ENCODE results near the gene PTPRA. TPM values are rescaled to one million over a fixed set of nuclear protein-coding genes. Genes with fewer than 3 reads are reported as not detected.

PTPRA gene
- polyA plus RNA-seq, 1 donor (not counting 4 experiments of a cell fraction or from before 2014, with no cell fraction given): 53.3 TPM

DNA sequence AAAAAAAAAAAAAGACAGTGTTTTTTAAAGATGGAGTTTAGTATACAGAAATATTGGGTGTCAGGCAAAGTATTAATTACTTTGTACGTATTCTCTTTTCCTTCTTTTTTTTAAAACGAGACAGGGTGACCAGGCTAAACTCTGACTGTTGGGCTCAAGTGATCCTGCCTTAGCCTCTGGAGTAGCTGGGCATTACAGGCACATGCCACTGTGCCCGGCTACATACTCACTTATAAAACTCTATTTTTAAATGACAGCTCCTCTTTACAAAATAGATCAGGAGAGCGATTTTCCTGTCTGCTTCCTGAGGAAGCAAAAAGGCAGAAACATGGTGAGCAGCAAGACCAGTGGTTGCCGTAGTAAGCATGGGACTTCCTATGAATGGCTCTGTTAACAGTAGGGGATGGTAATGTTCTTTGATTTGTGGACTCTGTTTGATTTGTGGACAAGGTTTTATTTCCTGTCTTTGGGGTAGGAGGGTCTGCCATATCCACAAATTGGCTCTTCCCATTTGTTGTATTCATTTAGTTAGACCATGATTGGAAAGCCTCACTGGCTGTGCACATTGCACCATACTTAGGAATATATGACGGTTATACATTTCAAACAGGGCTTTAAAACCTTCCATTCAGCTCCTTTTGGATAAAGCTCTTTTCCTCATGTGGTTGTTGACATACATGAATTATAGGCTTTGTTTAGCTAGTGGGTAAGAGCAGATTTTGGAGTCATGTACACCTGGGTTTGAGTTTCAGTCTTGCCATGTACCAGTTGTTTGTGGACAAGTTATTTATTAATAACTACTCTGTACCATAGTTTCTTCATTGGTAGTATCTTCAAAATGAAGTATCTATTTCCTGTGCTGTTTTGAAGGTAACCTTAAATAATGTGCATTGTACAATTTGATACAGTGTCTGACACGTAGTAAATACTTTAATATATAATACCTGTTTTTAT lies 45.1 kb downstream of the PTPRA start:
- TF ChIP-seq EZH2 (IDR thresholded peaks at IDR 0.05; ENCODE audit: low read length): no peak
- TF ChIP-seq, protein P1, sequence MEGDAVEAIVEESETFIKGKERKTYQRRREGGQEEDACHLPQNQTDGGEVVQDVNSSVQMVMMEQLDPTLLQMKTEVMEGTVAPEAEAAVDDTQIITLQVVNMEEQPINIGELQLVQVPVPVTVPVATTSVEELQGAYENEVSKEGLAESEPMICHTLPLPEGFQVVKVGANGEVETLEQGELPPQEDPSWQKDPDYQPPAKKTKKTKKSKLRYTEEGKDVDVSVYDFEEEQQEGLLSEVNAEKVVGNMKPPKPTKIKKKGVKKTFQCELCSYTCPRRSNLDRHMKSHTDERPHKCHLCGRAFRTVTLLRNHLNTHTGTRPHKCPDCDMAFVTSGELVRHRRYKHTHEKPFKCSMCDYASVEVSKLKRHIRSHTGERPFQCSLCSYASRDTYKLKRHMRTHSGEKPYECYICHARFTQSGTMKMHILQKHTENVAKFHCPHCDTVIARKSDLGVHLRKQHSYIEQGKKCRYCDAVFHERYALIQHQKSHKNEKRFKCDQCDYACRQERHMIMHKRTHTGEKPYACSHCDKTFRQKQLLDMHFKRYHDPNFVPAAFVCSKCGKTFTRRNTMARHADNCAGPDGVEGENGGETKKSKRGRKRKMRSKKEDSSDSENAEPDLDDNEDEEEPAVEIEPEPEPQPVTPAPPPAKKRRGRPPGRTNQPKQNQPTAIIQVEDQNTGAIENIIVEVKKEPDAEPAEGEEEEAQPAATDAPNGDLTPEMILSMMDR (optimal IDR thresholded peaks at IDR 0.05 in 1 of 3, IDR thresholded peaks at IDR 0.05 in 1 of 3, conservative IDR thresholded peaks at IDR 0.05 in 1 of 3; ENCODE audit: extremely low read depth in 1 of 3, insufficient read depth in 2 of 3, low read length in 3 of 3): no peak
- Histone ChIP-seq H3K36me3 (ENCODE audit: control insufficient read depth in 2 of 2, extremely low read depth in 1 of 2, insufficient read depth in 2 of 2, low read length in 2 of 2) (no peaks in the 10 kb centered on the region), H2AFZ (ENCODE audit: control insufficient read depth, low read length) (no peak overlapping the region), H3K9me3 (ENCODE audit: control insufficient read depth, low read depth, low read length) (no peaks in the 10 kb centered on the region), H3K4me1 (ENCODE audit: control insufficient read depth, extremely low read depth, insufficient read depth, low read length) (no peaks in the 10 kb centered on the region), H3K9me1 (ENCODE audit: control insufficient read depth, extremely low read depth, insufficient read depth, low read length) (peaks cover 2% of the 10 kb centered on the region), H4K20me1 (ENCODE audit: control insufficient read depth, extremely low read depth, insufficient read depth, low read length) (peaks cover 3% of the 10 kb centered on the region), H3K4me3 (ENCODE audit: control insufficient read depth in 2 of 3, extremely low read depth in 1 of 3, insufficient read depth in 2 of 3, low read depth in 1 of 3, low read length in 3 of 3) (no peak overlapping the region), H3K9ac (ENCODE audit: control insufficient read depth, extremely low read depth, insufficient read depth, low read length) (no peak overlapping the region), H3K27ac (ENCODE audit: control insufficient read depth, insufficient read depth, low read length) (no peak overlapping the region), H3K4me2 (ENCODE audit: control insufficient read depth, extremely low read depth, insufficient read depth, low read depth, low read length) (no peak overlapping the region), H3K79me2 (ENCODE audit: control insufficient read depth, insufficient read depth, low read length) (peaks cover 4% of the 10 kb centered on the region), H3K27me3 (ENCODE audit: control insufficient read depth, extremely low read depth, insufficient read depth, low read length) (no peaks in the 10 kb centered on the region)
- dilution Hi-C loops (cut with MboI; ENCODE audit: extremely low pct_ligation_motif_present, low sequenced_read_pairs): no loop called here
- FAIRE-seq: no peak
- no peak for DNase-seq (ENCODE audit: low read depth, low spot score)

DNA sequence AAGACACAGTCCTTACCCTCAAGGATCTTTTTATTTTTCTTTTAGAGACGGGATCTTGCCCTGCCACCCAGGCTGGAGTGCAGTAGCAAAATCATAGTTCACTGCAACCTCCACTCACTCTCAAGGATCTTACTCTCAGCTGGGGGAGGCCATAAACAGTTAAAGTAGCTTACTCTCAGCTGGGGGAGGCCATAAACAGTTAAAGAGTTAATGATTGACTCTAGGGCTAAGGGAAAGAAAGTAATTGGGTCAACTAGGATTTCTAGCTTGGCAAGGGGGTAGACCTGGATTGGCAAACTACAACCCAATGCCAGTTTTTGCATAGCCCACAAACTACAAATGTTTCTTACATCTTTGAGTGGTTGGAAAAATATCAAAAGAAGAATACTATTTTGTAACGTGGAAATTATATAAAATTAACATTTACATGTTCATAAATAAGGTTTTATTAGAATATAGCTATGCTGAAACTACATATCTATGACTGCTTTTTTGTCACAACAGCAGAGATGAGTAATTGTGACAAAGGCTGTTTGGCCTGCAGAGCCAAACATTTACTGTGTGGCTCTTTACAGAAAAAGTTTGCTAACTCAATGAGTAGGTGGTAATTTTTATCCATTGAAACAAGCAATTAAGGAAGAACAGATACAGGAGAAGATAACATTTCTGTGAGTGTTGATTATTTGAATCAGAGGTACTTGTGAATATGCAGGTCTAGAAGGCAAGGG lies 46.4 kb downstream of the PTPRA start:
- Histone ChIP-seq H3K4me2 (ENCODE audit: control insufficient read depth, extremely low read depth, insufficient read depth, low read depth, low read length) (no peak overlapping the region), H3K27me3 (ENCODE audit: control insufficient read depth, extremely low read depth, insufficient read depth, low read length) (no peaks in the 10 kb centered on the region), H4K20me1 (ENCODE audit: control insufficient read depth, extremely low read depth, insufficient read depth, low read length) (peaks cover 3% of the 10 kb centered on the region), H2AFZ (ENCODE audit: control insufficient read depth, low read length) (no peak overlapping the region), H3K36me3 (ENCODE audit: control insufficient read depth in 2 of 2, extremely low read depth in 1 of 2, insufficient read depth in 2 of 2, low read length in 2 of 2) (no peaks in the 10 kb centered on the region), H3K9me1 (ENCODE audit: control insufficient read depth, extremely low read depth, insufficient read depth, low read length) (peaks cover 2% of the 10 kb centered on the region), H3K9me3 (ENCODE audit: control insufficient read depth, low read depth, low read length) (no peaks in the 10 kb centered on the region), H3K9ac (ENCODE audit: control insufficient read depth, extremely low read depth, insufficient read depth, low read length) (no peak overlapping the region), H3K4me3 (ENCODE audit: control insufficient read depth in 2 of 3, extremely low read depth in 1 of 3, insufficient read depth in 2 of 3, low read depth in 1 of 3, low read length in 3 of 3) (no peak overlapping the region), H3K4me1 (ENCODE audit: control insufficient read depth, extremely low read depth, insufficient read depth, low read length) (no peaks in the 10 kb centered on the region), H3K27ac (ENCODE audit: control insufficient read depth, insufficient read depth, low read length) (no peak overlapping the region), H3K79me2 (ENCODE audit: control insufficient read depth, insufficient read depth, low read length) (peaks cover 4% of the 10 kb centered on the region)
- no peak for FAIRE-seq
- no peak for DNase-seq (ENCODE audit: low read depth, low spot score)
- TF ChIP-seq, protein P1 (optimal IDR thresholded peaks at IDR 0.05 in 1 of 3, IDR thresholded peaks at IDR 0.05 in 1 of 3, conservative IDR thresholded peaks at IDR 0.05 in 1 of 3; ENCODE audit: extremely low read depth in 1 of 3, insufficient read depth in 2 of 3, low read length in 3 of 3): no peak
- no peak for TF ChIP-seq EZH2 (IDR thresholded peaks at IDR 0.05; ENCODE audit: low read length)
- dilution Hi-C loops (cut with MboI; ENCODE audit: extremely low pct_ligation_motif_present, low sequenced_read_pairs): no loop called here

Measured in keratinocyte (primary cell).